ENCODE measurements around the gene MED9. TPM values are rescaled to one million over a fixed set of nuclear protein-coding genes. Genes with fewer than 3 reads are reported as not detected.

MED9 gene
- total RNA-seq, 4 donors from 2014 or later: 14.6 to 22.6 (median 17.4) TPM

- TF ChIP-seq EP300 (IDR thresholded peaks at IDR 0.05) (no peak), POLR2A (IDR thresholded peaks at IDR 0.05) (no peak)
Observed at GRCh38 chr17:17518014-17518413, 41.2 kb downstream of the MED9 start.

GRCh38 chr17:17518951-17519350 lies 42.2 kb downstream of the MED9 start:
- Histone ChIP-seq H3K4me3 (no peak overlapping the region), H3K36me3 (peaks cover 13% of the 10 kb centered on the region), H3K27me3 (no peaks in the 10 kb centered on the region), H3K4me1 (no peaks in the 10 kb centered on the region), H3K27ac (no peak overlapping the region), H3K9me3 (no peaks in the 10 kb centered on the region)
- no peak for TF ChIP-seq POLR2AphosphoS5 (IDR thresholded peaks at IDR 0.05)
- TF ChIP-seq POLR2A (IDR thresholded peaks at IDR 0.05): no peak
- TF ChIP-seq EP300 (IDR thresholded peaks at IDR 0.05): no peak
- no peak for TF ChIP-seq CTCF (IDR thresholded peaks at IDR 0.05)
- no peak for DNase-seq (ENCODE audit: low spot score in 2 of 2)
- WGBS: 85% methylated on average over 5 of the region's 5 CpGs

More at GRCh38 chr17:17518014-17518413, 41.2 kb downstream of the MED9 start:
- H3K36me3 ChIP-seq: peaks cover 13% of the 10 kb centered on the region
- H3K27me3 ChIP-seq: no peaks in the 10 kb centered on the region
- H3K4me3 ChIP-seq: no peak overlapping the region
- H3K4me1 ChIP-seq: no peaks in the 10 kb centered on the region
- no peak for DNase-seq (ENCODE audit: low spot score in 2 of 2)
- no peak overlapping the region for H3K27ac ChIP-seq
- H3K9me3 ChIP-seq: no peaks in the 10 kb centered on the region
- no CpG with 5 or more reads among the region's 15 CpGs for WGBS

DNA sequence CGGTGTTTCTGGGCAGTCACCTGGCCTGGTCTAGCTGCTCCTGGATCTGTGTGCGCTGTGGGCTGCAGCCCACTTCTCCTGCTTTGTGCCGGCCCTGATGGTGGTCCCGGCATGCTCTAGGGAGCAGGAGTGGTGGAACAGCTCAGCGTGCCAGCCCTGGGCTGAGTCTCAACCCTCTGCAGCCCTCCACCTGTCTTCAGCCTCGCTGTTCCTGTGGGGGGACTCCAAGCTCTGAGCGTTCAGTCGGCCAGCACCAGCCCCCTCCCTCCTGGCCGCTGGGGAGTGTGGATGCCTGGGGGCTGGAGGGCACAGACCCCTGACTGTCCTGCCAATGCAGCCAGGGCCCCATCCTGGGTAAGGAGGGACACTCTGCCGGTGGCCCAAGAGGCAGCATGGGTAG lies 43.1 kb downstream of the MED9 start:
- Histone ChIP-seq H3K27me3 (no peaks in the 10 kb centered on the region), H3K4me3 (no peak overlapping the region), H3K27ac (no peak overlapping the region), H3K36me3 (peaks cover 13% of the 10 kb centered on the region), H3K9me3 (no peaks in the 10 kb centered on the region), H3K4me1 (no peaks in the 10 kb centered on the region)
- no peak for TF ChIP-seq EP300 (IDR thresholded peaks at IDR 0.05)
- no peak for TF ChIP-seq POLR2AphosphoS5 (IDR thresholded peaks at IDR 0.05)
- no peak for TF ChIP-seq CTCF (IDR thresholded peaks at IDR 0.05)
- no peak for TF ChIP-seq POLR2A (IDR thresholded peaks at IDR 0.05)
- WGBS: 92% methylated on average over 4 of the region's 10 CpGs
- DNase-seq (ENCODE audit: low spot score in 2 of 2): no peak

GRCh38 chr17:17520599-17521232 lies 43.9 kb downstream of the MED9 start:
- H3K4me3 ChIP-seq: no peak overlapping the region
- no peak for TF ChIP-seq POLR2AphosphoS5 (IDR thresholded peaks at IDR 0.05)
- no peak for TF ChIP-seq POLR2A (IDR thresholded peaks at IDR 0.05)
- TF ChIP-seq CTCF (IDR thresholded peaks at IDR 0.05): no peak
- TF ChIP-seq EP300 (IDR thresholded peaks at IDR 0.05): no peak
- 100% methylated on average over 2 of the region's 22 CpGs for WGBS

GRCh38 chr17:17523001-17523730 lies 46.4 kb downstream of the MED9 start:
- H3K27ac ChIP-seq: no peak overlapping the region
- TF ChIP-seq EP300 (IDR thresholded peaks at IDR 0.05): no peak
- no peak for TF ChIP-seq POLR2AphosphoS5 (IDR thresholded peaks at IDR 0.05)
- no peak for TF ChIP-seq CTCF (IDR thresholded peaks at IDR 0.05)
- no peak for TF ChIP-seq POLR2A (IDR thresholded peaks at IDR 0.05)
- DNase-seq (ENCODE audit: low spot score in 2 of 2): no peak
- WGBS: 67% methylated on average over 11 of the region's 14 CpGs
- peaks cover 13% of the 10 kb centered on the region for H3K36me3 ChIP-seq
- H3K9me3 ChIP-seq: no peaks in the 10 kb centered on the region
- no peak overlapping the region for H3K4me3 ChIP-seq
- no peaks in the 10 kb centered on the region for H3K27me3 ChIP-seq
- H3K4me1 ChIP-seq: no peaks in the 10 kb centered on the region

More at GRCh38 chr17:17520599-17521232, 43.9 kb downstream of the MED9 start:
- Histone ChIP-seq H3K27me3 (no peaks in the 10 kb centered on the region), H3K36me3 (peaks cover 13% of the 10 kb centered on the region), H3K4me1 (no peaks in the 10 kb centered on the region), H3K27ac (no peak overlapping the region), H3K9me3 (no peaks in the 10 kb centered on the region)
- no peak for DNase-seq (ENCODE audit: low spot score in 2 of 2)

Measured in suprapubic skin (tissue), 4 donors.